ENCODE measurements around the gene CFAP97D1.

CFAP97D1 gene

DNA sequence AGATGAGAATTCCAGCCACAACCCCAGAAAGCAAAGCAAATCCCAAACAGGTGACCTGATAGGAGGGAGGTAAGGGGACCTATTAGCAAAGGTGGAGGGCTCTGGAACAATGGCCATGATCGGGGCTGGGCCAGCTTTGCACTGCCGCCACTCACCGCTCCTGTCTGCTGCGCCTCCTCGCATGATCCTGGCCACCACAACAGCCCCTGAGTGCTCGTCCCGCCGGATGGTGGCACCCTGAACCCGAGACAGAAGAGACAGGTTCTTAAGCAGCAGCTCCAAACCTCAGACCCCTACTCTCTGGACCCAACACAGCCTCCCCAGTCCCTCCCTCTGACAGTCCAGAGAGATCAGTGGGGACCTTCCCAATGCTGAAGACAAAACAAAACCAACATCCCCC lies 47.4 kb downstream of the CFAP97D1 start:
- no peak for DNase-seq (ENCODE audit: low spot score)

DNA sequence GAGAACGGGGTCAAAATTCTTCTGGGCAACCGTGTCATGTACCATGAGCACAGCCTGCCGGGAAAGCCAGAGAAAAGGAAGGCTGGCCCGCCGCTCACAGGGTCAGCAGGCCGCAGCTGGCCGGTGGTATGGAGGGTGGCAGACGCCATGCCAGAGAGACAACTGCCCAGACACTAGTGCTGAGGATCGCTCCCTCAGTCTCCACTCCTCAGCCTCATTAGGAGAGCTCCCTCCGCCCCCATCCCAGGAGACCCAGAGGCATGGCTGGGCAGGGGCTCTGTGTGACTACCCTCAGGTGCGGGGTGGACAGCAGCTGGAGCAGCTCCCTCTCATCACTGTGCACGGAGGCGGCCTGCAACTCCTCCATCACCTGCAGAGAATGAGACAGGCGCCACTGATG lies 49.5 kb downstream of the CFAP97D1 start:
- no peak for DNase-seq (ENCODE audit: low spot score)

DNA sequence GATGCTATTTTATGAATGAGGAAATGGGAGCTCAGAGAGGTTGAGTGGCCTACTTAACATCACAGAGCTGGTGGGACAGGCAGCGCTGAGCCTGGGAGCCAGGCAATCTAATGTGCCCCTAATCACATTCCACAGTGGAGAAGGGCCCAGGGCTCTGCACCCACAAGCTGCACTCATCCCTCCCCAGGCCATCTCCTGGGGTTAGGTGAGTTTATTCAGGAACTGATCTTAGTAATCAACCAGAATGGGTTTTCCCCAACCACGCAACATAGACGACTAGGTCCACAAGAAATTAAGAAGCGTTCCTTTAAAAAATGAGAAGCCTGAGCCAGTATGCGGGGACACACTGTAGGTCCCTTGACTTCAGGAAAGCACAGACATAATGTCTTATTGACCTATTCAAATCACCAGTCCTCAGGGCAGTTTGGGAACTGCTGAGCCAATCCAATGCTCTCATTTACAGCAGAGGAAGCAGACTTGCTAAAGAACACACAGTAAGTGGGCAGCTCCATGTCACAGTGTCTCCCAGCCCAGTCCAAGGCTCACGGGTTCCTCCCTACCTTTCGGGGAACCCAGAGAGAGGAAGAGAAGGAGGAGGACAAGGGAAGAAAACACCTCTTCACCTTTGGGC lies 50.4 kb downstream of the CFAP97D1 start:
- no peak for DNase-seq (ENCODE audit: low spot score)

DNA sequence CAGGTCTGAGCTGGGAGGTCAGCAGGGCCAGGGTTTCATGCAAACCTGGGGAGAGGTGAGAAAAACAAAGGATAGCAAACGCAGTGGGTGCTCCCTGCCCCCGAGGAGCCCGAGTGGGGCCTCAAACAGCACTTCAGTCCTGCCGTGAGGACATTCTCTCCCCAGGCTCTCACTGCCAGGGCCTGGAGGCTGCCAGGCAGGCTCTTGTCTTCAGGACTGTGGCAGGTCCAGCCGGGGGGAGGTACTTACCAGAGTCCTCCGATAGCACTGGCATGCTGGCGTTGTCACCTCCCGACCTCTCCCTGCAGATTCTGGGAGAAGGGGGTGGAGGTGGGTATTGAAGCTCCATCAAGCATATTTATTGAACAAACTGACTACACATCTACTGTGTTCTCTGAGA lies 51.4 kb downstream of the CFAP97D1 start:
- DNase-seq (ENCODE audit: low spot score), result no peak

DNA sequence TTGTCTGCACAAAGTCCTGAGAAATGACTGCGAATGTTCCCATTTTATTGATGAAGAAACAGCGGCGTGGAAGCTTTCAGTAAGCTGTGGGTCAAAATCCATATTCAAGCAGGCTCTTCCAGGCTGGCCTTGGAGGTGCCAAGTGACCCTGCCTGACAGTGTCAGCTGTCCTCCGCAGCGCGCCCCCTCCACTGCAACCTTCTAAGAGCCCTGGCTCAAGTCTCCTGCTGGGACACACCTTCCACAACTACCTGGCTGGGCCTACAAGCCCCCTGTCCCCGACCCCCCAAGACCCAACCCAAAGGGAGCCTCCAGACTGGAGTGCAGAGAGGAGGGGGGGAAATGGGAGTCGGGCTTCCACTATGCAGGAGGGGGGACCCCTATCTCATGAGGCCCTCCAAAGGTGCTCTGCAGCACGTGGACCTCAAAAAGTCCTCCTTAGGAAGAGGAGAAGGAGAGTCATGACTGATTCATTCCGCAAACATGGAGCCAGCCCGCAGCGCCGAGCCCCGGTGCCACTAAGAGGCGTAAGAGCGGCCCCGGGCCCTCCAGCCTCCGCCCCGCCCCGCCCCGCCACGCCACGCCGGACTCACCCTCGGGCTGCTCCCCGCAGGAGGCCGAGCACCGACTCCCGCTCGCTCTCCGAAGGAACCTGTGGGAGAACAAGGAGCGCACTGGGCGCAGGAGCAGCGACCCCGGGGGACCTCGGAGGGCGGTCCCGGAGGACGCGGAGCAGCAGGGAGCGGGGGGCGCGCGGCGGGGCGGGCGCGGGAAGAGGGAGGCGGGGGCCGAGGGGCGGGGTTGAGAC lies 52.1 kb downstream of the CFAP97D1 start:
- DNase-seq (ENCODE audit: low spot score), result no peak

DNA sequence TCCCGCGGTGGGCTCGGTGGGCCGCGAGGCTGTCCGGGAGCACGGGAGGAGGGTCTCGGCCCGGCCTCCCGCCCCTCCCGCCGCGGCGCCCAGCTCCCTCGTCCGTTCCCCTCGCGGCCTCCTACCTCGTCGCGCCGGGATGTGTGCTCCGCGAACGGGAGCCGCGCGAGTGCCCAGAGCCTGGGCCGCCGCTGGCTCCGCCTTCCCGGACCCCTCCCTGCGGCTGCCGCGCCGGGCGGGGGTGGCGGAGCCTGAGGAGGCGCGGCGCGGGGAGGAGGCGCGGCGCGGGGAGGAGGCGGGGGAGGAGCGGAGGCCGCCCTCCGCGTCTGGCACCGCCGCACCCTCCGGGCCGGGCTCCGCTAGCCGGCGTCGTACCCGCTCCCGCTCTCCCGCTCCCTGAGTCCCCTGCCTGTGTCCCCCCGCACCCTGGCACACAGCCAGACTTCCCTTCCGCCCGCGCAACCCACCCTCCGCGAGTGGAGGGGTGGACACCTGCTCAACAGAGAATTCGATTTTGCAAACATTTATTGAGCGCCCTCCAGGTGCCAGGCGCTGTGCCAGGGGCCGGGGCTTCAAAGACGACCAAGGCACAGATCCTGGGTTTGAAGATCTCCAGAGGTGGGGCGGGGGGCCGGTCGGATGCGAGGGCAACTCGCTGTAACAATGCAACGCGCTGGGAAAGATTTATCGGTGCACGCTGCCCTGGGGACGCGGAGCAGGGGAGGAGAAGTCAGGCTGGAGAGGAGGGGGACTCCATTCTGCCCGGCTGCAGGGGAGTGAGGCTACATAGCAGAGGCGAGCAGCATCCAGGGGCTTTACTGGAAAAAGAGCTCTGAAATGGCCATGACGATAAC lies 53.0 kb downstream of the CFAP97D1 start, which contains the start of gene MPP3:
Gene MPP3, minus strand, starts transcription at position 171 of the 854 bp plus-strand sequence. CDS start 1,240 bp downstream, outside the sequence.
- DNase-seq (ENCODE audit: low spot score), result peak; percentile 79

DNA sequence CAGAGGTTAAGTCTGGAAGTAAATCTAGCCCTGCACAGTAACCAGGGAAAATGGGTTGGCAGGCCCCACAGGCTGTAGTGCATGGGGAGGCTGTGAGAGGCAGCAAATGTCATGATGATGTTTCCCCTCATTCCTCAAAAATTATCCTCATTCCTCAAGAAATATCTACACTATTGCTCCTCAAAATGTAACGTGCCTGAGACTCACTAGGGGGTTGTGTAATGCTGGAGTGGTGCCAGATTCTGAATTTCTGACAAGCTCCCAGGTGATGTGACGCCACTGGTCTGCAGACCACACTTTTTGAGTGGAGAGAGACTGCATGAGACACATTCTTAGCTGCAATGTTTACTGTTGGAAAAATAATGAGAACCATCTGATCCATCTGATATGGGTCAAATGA lies 53.9 kb downstream of the CFAP97D1 start:
- DNase-seq (ENCODE audit: low spot score), result no peak
